BJ (cell line): ENCODE results near the gene ASGR1. TPM values are rescaled to one million over a fixed set of nuclear protein-coding genes. Genes with fewer than 3 reads are reported as not detected.
A peak's percentile ranks its signal among the peaks of the same experiment; 100 is the strongest.

ENCODE experiments used
- CTCF ChIA-PET: fragments of 350-600 bp; formaldehyde crosslinking; extraction: SDS; loops from one replicate; lab custom pipeline; 2021; ENCODE audit warnings: antibody characterized with exemption, inconsistent platforms; lab: Yijun Ruan, JAX
- POLR2A ChIA-PET: fragments of 300-600 bp; sonication (Branson Sonifier 250); formaldehyde crosslinking; extraction: SDS; loops from one replicate; lab custom pipeline; 2021; ENCODE audit warnings: antibody characterized with exemption; lab: Charles Lee
- DNase-seq: peaks from one replicate; pipeline ENCODE4 v3.0.0-alpha.2; 2011; ENCODE audit warnings: low read depth
- H3K27me3 ChIP-seq: 2 replicates; pipeline ENCODE4 v1.6.0; 2011; ENCODE audit warnings: low read length; ENCODE audit not compliant: control insufficient read depth, insufficient read depth
- H3K36me3 ChIP-seq: 2 replicates; pipeline ENCODE4 v1.5.1; 2011; ENCODE audit warnings: low read length; ENCODE audit not compliant: control insufficient read depth, insufficient read depth
- H3K4me3 ChIP-seq: 2 replicates; pipeline ENCODE4 v1.5.1; 2011; ENCODE audit warnings: low read depth, mild to moderate bottlenecking, control low read depth, low read length
- polyA plus RNA-seq: library from polyadenylated mRNA; depleted of rRNA; stranded (reverse); fragments of >200 nt; gene quantifications from 2 replicates; pipeline ENCODE4 v1.2.3, GENCODE V29; 2011
- TF ChIP-seq, protein P1 (sequence below): IDR thresholded peaks from 2 replicates; pipeline ENCODE4 v1.5.1; 2011; ENCODE audit warnings: low read depth, mild to moderate bottlenecking, control low read depth, inconsistent platforms, low read length, moderate library complexity; ENCODE audit not compliant: insufficient read depth

ASGR1 gene
- polyA plus RNA-seq, 1 experiment, result 0.56 TPM

- ChIA-PET POLR2A (interaction anchor here (0.8 kb wide), 1 partner anchor 21 kb away, joined by 3 read pairs; the partner anchor contains the start of gene PHF23), CTCF (interaction anchor here (2.7 kb wide), 1 partner anchor 173 kb away, joined by 13 read pairs; no protein-coding TSS in a partner anchor)
- TF ChIP-seq, protein P1, sequence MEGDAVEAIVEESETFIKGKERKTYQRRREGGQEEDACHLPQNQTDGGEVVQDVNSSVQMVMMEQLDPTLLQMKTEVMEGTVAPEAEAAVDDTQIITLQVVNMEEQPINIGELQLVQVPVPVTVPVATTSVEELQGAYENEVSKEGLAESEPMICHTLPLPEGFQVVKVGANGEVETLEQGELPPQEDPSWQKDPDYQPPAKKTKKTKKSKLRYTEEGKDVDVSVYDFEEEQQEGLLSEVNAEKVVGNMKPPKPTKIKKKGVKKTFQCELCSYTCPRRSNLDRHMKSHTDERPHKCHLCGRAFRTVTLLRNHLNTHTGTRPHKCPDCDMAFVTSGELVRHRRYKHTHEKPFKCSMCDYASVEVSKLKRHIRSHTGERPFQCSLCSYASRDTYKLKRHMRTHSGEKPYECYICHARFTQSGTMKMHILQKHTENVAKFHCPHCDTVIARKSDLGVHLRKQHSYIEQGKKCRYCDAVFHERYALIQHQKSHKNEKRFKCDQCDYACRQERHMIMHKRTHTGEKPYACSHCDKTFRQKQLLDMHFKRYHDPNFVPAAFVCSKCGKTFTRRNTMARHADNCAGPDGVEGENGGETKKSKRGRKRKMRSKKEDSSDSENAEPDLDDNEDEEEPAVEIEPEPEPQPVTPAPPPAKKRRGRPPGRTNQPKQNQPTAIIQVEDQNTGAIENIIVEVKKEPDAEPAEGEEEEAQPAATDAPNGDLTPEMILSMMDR, result no peak
- Histone ChIP-seq H3K27me3 (no peaks in the 10 kb centered on the region), H3K36me3 (peaks cover 16% of the 10 kb centered on the region), H3K4me3 (no peak overlapping the region)
- DNase-seq, result no peak
Measured at GRCh38 chr17:7218758-7219157, 39.6 kb upstream of the ASGR1 start.

GRCh38 chr17:7218166-7218565 is 39.0 kb upstream of the ASGR1 start:
- TF ChIP-seq, protein P1, result no peak
- Histone ChIP-seq H3K4me3 (no peak overlapping the region), H3K27me3 (no peaks in the 10 kb centered on the region), H3K36me3 (peaks cover 10% of the 10 kb centered on the region)
- ChIA-PET CTCF (no interaction called here), POLR2A (no interaction called here)
- DNase-seq, result no peak

DNA sequence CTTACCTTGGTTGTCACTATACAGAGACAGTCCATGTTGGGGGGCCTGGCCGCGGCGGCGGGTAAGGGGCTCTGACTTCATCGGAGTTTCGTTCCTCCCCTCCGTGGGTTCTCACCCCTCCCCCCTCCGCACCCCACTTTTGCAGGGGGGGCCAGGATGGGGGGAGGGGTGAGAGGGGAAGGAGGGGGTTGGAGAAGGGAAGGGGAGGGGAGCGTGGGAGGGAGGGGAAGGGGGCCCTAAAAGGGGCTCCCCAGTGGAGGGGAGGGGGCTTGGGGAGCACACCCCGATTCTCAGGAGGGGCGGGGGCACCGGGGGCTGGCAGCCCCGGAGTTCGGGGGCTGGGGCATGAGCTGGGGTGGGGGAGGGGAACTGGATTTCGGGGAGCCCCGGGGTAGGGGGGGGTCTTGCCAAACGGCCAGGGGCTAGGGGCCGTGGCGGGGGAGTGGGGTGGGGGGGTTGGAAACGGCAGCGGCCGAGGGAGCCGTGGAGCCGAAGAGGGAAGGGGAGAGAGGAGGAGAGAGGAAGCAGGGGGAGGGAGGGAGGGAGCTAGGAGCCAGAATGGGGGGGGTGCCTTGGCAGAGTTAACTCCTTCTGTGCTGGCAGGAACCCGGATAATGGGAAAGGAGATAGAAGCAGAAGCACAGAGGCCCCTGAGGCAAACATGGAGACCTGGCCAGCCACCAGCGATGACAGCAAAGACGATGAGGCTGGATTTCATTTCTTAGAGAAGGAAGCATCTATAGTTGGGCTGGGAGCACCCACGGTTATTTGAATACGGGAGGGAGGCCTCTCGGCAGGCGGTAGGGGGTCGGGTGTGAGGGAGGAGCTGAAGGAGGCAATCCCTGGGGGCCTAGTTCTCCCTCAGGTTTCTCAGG is 38.2 kb upstream of the ASGR1 start:
- no peaks in the 10 kb centered on the region for H3K27me3 ChIP-seq
- H3K4me3 ChIP-seq, result peak overlapping the region; percentile 66
- POLR2A ChIA-PET, result interaction anchor here (0.6 kb wide), 1 partner anchor 34 kb away, joined by 6 read pairs; the partner anchor contains the start of genes CTDNEP1 and ELP5
- DNase-seq, result no peak
- CTCF ChIA-PET, result no interaction called here
- peaks cover 4% of the 10 kb centered on the region for H3K36me3 ChIP-seq
- TF ChIP-seq, protein P1, result no peak

DNA sequence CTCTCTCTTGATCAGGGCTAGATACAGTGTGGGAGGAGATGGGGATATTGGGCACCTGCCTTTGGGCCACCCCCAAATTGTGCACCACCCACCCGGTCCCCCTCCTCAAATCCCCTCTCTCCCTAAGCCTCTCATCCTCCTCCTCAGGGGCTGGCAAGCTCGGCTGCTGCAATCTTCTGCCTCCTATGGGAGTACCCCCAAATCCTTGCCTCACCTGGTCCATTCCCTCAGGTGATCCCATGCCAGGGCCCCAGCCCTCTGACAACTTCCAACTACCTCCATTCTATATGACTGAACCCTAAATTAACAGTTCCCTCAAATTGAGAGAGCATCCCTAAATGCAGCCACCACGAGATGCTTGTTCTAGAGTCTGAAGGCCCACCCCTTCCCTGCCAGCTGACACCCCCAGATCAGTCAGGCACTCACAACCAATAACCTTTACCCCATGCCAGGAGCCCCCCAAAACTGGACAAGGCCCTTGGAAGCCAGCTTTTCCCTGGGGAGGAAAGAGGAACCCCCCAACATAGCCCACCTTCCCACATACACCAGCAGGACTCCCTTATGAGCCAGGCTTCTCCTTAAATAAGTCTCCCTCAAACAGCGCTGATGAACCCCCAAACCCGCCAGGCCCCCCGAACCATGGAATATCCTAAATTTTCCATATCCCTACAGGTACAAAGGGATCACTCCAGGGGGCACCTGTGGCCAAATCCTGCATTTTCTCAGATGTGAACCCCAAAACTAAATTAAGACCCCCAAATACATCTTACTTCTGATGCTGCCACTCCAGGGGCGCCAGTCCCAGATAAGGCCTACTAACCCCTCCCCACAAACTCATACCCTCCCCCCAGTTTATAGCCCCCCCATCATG is 37.3 kb upstream of the ASGR1 start:
- TF ChIP-seq, protein P1, result no peak
- H3K4me3 ChIP-seq, result peak overlapping the region; percentile 66
- H3K27me3 ChIP-seq, result no peaks in the 10 kb centered on the region
- H3K36me3 ChIP-seq, result 0 out of 2 replicates have a peak, but pooled peaks cover 2% of the 10 kb centered on the region
- CTCF ChIA-PET, result interaction anchor here (0.5 to 1.2 kb wide), 5 partner anchors 14 to 550 kb away, joined by 3 read pairs; no protein-coding TSS in a partner anchor
- no peak for DNase-seq
- POLR2A ChIA-PET, result no interaction called here
